NCI-H2081 treated with DMSO at 0.1 percent for 48 hours (cell line): Measurements from ENCODE around the gene THEM5.
"Not testable (repeated sequence)": the region's sequence is repeated elsewhere in the genome, so short reads cannot be mapped to it uniquely, and the experiment has no call there.

Experiments used
- DNase-seq: peaks from one replicate; lab custom pipeline; 2025; lab: John Stamatoyannopoulos, UW

The THEM5 gene

GRCh38 chr1:151853411-151853943, at the start of gene THEM5:
THEM5 (minus strand) TSS chr1:151853712; CDS start chr1:151853565, 147 bp downstream.
- DNase-seq, result no peak

DNA sequence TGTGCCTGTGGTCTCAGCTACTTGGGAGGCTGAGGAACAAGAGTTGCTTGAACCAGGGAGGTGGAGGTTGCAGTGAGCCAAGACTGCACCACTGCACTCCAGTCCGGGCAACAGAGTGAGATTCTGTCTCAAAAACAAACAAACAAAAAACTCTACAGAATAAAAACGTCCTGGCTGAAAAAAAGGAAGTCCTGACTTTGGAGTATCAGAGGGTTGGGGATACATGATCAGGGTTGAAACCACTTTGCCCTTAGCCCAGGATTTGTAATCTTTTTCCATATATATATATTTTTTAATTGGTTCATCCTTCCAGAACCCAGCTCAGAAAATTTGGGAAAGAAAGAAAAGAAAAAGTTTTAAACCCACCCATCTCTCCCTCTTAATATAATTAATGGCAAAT, 49.3 kb upstream of the THEM5 start:
- DNase-seq, result no peak

DNA sequence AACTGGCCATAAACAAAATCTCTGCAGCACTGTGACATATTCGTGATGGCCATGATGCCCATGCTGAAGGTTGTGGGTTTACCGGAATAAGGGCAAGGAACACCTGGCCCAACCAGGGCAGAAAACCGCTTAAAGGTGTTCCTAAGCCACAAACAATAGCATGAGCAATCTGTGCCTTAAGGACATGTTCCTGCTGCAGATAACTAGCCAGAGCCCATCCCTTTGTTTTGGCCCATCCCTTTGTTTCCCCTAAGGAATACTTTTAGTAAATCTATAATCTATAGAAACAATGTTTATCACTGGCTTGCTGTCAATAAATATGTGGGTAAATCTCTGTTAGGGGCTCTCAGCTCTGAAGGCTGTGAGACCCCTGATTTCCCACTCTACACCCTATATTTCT, 47.3 kb upstream of the THEM5 start:
- not testable (repeated sequence) for DNase-seq

- DNase-seq, result no peak
Measured at GRCh38 chr1:151898519-151898991, 45.0 kb upstream of the THEM5 start.

- DNase-seq, result no peak
Measured at GRCh38 chr1:151897991-151898431, 44.5 kb upstream of the THEM5 start.

DNA sequence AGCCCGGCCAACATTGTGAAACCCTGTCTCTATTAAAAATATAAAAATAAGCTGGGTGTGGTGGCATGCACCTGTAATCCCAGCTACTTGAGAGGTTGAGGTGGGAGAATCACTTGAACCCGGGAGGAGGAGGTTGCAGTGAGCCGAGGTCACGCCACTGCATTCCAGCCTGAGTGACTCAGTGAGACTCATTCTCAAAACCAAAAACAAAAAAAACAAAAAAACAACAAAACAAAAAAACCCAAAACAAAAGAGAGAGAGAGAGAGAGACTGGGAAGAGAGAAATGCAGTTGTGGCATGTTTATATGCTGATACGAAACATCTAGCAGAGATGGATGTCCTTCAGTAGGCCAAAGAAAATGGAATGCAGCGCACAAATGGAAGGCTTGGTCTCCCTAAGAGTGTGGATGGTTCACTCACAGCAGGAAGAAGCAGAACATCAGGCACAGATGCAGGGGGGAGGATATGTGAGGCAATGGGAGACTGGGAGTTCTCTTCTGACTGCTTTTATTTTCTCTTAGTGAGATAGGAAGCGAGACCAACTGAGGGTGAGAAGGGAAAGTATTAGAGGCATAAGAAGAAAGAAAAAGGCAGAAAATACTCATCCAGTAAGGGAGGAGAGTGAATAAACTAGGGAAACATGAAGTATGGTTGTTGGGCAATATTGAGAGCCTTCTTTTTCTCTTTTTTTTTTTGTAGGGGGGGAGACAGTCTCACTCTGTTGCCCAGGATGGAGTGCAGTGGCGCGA, 39.8 kb upstream of the THEM5 start:
- DNase-seq, result no peak

GRCh38 chr1:151892190-151892589, 38.7 kb upstream of the THEM5 start:
- DNase-seq, result no peak

- no peak for DNase-seq
Measured at GRCh38 chr1:151891512-151891911, 38.0 kb upstream of the THEM5 start.

DNA sequence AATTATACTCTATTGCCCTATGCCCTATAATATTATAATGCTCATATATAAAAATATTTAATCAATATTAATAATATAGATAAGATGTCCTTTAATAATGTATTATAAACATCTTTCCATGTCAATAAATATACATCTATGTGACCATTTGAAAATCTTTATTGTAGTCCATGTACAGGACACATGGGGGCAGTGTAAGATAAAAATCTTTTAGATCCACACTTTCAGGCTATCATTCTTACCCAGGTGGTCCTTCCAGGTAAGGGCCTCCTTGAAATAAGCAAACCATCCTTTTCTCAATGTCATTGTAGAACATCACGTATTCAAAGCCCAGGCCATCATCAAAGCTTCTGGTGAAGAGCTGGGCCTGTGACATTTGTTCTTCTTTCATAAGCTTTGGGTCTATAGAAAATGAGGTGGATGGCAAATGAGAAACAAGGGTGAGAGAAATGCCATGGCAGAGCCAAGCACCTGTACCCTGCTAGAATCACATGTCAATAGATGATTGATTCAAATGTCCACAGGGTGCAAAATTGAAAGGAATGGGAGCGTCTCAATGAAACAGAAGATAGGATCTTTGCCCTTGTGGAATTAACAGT, 35.6 kb upstream of the THEM5 start:
- no peak for DNase-seq

- DNase-seq, result no peak
Measured at GRCh38 chr1:151887028-151887427, 33.5 kb upstream of the THEM5 start.

DNA sequence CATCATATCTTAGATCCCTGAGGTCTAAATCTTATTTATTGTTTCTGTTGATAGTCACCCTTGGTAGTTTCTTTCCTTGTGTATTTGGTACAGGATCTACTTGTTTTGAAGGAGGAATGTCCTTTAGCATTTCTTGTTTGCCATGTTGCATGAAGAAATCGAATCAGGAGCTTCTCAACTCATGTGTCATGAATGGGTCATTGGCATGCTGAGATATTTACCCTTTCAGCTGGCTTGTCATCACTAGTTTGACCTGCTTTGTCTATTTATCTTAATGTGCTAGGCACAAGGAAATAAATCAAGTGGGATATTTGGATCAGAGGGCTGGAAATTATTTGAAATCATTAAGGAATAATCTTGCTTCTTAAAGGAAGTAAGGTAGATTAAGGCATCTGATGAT, 32.0 kb upstream of the THEM5 start:
- no peak for DNase-seq

DNA sequence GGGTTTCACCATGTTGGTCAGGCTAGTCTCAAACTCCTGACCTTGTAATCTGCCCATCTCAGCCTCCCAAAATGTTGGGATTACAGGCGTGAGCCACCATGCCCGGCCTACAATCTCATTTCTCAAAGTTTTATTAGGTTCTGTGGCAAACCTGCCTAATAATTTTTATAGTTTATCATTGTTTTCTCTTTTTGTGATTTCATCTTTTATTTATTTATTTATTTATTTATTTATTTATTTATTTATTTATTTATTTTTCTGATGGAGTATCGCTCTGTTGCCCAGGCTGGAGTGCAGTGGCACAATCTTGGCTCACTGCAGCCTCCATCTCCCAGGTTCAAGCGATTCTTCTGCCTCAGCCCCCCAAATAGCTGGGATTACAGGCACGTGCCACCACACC, 31.4 kb upstream of the THEM5 start:
- not testable (repeated sequence) for DNase-seq

DNA sequence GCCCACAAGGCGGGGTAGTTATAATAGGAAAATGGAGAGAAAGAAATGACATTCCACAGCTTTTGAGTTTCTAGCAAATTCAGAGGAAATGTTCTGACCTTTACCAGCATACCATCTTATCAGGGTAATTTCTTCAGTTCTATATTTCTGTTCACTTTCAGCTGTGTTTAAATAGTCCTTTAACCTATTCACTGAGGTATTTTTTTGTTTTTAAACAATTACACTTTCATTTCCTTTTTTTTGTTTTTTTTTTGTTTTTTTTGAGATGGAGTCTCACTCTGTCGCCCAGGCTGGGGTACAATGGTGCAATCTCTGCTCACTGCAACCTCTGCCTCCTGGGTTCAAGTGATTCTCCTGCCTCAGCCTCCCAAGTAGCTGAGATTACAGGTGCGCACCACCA, 30.9 kb upstream of the THEM5 start:
- DNase-seq, result not testable (repeated sequence)

GRCh38 chr1:151883898-151884297, 30.4 kb upstream of the THEM5 start:
- not testable (repeated sequence) for DNase-seq

- not testable (repeated sequence) for DNase-seq
Measured at GRCh38 chr1:151882918-151883317, 29.4 kb upstream of the THEM5 start.

GRCh38 chr1:151882466-151882865, 29.0 kb upstream of the THEM5 start:
- DNase-seq, result no peak

DNA sequence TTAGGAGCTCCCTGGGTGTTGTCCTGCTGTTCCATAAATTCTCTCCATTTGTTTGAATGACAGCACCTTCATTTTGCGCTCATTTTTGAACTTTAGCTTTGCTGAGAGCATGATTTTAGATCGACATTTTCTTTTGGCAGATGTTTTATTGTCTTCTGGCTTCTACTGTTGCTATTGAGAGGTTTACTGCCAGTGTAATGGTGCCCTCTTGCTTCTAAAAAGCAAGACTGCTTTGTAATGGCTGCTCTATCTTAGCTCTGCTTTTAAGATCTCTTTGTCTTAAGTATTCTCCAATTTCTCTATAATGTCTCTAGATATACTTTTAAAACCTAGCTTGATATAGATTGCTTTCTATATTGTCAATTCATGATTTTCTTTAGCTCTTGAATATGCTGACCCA, 28.0 kb upstream of the THEM5 start:
- DNase-seq, result no peak

DNA sequence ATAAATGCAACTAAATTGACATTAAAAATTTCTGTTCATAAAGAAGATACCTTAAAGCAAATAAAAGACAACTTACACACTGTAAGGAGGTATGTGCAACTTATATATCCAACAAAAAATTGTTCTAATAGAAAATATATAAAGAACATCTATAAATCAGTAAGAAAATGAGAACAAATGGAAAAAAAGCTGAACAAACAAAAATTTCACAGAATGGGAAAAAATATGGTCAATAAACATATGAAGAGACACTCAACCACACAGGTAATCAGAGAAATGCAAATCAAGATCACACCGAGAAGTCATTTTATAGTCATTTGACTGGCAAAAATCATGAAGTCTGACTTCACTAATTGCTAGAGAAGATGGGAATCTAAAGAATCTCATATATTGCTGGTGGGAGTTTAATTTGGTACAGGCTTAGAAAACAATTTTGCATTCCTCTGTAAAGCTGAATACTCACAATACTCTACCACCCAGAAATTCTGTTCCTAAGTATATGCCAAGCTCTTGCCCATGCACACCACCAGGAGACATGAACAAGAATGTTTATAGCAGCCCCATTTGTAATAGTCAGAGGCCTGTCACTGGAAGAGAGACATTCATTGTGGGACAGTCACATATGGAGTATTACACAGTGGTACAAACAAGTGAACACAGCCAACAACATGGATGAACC, 22.0 kb upstream of the THEM5 start:
- DNase-seq, result no peak

- DNase-seq, result not testable (repeated sequence)
Measured at GRCh38 chr1:151872776-151873175, 19.3 kb upstream of the THEM5 start.

- no peak for DNase-seq
Measured at GRCh38 chr1:151871284-151872030, 17.9 kb upstream of the THEM5 start.

DNA sequence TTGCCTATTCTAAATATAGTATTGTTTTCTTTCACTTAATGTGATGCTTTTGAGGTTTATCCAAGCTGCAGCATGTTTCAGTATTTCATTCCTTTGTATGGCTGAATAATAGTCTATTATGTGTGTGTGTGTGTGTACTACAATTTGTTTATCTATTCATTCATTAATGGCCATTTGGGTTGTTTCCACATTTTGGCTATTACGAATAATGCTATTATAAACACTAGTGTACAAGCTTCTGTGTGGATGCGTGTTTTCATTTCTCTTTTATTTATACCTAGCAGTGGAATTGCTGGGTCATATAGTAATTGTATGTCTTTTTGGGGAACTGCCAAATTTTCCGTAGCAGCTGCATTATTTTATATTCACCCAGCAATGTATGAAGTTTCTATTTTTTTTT, 15.0 kb upstream of the THEM5 start:
- no peak for DNase-seq
